Right ventricle myocardium inferior (tissue), 1 donor: ENCODE results near the gene CTBP2. TPM values are rescaled to one million over a fixed set of nuclear protein-coding genes. Genes with fewer than 3 reads are reported as not detected.

Source experiments
- ATAC-seq: fragments of 200-7000 bp; cut with Tn5 transposase; one replicate; pipeline ENCODE4 v1.9.1; 2020; ENCODE audit warnings: mild to moderate bottlenecking, moderate library complexity
- DNase-seq: peaks from one replicate; pipeline ENCODE4 v3.0.0; 2021; ENCODE audit errors: missing footprints
- intact Hi-C: fragments of 100-400 bp; cut with DNase I; formaldehyde crosslinking; loops from one replicate; pipeline ENCODE4 v1.11.0; 2022
- long read RNA-seq: library from polyadenylated mRNA; unstranded; transcript quantifications from one replicate; pipeline ENCODE4 v2.0.0, GENCODE V29; 2021
- total RNA-seq: library from RNA; stranded (reverse); fragmentation: NEBNext Ultra II Directional; extraction: Animal tissue kit (Norgen Biotek cat#: 25700); gene quantifications from one replicate; pipeline ENCODE4 v1.2.1, GENCODE V29; 2021
- donor health status: DM: no; HTN: yes; CAD: no; lungs with severe emphysema.

The CTBP2 gene
- 31.3 TPM for total RNA-seq
- long read RNA-seq, full-length matches to known transcripts = 8 of 19 reads
- long read RNA-seq, partial matches to known transcripts = 4 of 19 reads
- long read RNA-seq, other reads (novel, unspliced or antisense) = 7 of 19 reads

DNA sequence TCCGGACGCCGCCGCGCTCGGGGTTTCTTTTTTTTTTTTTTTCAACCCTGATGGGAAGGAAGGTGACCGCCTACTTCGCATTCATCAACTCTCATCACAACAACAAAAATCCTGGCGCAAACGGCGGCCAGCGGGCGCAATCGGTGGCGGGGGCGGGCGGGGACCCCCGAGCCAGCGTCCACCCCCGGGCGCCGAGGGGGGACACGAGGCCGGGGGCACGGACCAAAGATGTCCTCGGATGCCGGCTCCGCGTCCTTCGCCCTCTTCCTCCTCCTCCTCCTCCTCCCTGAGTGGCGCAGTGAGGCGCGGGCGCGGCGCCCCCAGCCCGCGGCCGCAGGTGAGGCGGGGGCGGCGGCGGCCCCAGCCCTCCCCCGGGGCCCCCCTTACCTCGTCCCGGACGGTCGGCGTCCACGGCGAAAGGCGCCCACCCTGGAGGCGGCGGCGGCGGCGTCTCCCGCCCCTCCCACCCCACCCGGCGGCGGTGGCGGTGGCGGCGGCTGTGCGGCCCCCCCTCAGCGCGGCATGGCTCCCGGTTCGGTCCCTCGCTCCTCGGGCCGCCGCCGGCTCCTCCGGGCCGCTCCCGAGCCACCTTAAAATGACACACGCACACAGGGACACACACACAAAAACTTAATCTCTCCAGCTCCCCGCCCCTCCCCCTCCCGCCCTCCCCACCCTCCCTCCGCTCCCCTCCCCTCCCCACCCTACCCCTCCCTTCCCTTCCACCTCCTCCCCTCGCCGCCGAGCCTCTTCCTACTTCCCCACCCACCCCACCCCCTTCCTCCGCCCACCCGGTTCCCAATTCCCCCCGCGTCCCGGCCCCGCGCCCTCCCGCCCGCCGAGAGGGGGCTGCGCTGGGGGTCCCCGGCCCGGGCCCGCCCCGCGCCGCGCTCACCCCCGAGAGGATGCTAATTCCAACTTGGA lies at the start of gene CTBP2:
Gene CTBP2 (minus strand): TSS at position 632 of the 924 bp plus-strand sequence.
- peak; percentile 34 for ATAC-seq
- intact Hi-C loops = loop anchor here (1.0 to 5.0 kb wide), 4 partner anchors 77 to 173 kb away; no protein-coding TSS in a partner anchor
- DNase-seq = peak; percentile 85

DNA sequence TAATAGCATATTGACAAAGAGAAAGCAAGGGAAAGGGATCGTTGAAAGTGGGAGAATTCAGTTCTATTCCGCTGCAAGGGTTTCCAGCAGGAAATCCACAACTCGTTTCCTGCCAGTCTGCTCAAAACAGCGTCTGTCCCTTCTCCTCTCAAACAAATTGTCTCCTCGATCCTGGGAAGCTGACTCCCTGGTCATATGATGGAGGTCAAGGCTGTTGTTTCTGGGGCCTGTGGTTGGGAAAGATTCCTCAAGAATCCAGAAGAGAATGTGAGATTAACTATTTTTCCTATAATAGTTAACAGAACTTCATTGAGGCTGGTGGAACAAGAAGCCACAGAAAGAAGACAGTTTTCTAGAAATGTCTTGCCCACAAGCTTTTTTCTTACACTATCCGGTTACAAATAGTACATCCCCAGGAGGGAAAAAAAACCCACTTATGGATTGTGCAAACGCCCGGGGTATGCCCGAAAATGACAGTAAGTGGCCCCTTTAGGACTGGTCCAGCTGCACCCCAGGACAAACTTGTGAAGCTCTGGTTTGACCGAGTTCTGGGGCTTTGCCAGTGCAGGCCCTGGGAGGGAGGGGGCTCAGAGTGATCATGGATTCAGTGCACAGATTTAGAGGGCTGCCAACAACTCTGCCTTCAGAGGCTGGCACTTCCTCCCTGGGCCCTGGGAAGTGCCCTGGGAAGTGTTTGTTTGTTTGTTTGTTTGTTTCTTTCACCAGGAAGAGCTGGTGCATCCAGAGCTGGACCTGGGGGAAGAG lies 49.4 kb upstream of the CTBP2 start:
- ATAC-seq (no peak), DNase-seq (no peak)
- intact Hi-C loops = no loop called here

DNA sequence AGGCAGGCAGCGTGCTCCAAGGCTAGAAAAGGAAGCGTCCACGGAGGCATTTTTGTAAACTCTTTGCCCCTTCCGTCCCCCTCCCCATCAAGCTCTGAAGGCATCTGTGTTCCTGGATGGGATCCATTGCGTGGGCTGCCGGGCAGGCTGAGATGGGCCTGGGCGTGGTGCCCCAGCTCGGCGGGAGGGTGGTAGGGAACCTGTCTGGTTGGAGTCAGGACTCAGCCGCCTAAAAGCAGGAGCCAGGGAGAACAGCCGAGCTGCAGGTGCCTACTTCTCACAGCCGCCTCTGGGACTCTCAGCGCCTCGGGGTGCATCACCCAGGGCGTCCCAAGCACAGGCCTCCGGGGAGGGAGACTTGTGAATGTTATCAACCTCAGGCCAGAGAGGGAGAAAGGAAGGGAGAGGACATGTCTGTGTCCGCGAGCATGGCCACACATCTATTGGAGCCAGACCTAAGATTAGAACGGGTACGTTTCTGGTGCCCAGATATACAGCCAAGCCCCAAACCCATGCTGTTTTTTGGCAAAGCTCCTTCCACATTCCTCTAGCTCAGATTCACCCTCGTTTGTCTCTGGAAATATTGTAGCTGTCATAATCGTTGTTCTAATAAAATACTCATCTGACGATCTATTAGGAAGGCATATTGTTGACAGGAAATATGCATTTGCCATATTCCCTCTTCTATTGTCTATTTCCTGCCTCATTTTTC lies 48.6 kb upstream of the CTBP2 start:
- intact Hi-C loops = no loop called here
- DNase-seq (no peak), ATAC-seq (no peak)

DNA sequence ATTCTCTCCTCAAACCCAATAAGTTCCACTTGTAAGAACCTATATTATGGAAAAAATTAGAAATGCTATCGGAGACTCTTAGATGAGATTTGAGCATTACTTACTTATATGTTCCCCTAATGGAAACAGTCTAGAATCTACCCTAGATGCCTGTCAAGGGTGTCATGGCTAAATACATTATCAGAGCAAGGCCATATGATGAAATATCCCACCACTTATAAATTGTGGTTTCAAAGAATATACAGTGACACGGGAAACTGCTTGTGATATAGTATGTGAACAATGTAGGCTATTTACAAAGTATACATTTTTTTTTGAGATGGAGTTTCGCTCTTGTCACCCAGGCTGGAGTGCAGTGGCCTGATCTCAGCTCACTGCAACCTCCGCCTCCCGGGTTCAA lies 46.3 kb upstream of the CTBP2 start:
- DNase-seq (no peak), ATAC-seq (no peak)
- intact Hi-C loops = no loop called here

DNA sequence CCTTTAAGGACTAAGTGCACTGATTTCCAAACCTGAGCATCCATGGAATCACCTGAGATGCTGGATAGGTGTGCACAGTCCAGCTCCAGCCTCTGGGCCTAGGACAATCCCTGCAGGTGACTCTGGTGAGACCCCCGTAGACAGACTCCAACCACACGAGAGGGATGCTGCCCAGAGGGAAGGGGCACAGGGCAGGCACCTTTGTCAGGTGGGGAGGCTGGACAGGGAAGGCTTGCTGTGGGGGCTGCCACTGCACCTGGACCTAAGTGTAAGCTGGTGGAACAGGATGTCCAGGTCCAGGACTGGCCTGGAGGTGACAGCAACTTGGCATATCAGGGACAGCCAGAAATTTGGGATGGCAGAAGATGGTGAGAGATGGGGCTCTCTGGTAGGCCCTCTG lies 45.1 kb upstream of the CTBP2 start:
- ATAC-seq (no peak), DNase-seq (no peak)
- intact Hi-C loops = no loop called here

DNA sequence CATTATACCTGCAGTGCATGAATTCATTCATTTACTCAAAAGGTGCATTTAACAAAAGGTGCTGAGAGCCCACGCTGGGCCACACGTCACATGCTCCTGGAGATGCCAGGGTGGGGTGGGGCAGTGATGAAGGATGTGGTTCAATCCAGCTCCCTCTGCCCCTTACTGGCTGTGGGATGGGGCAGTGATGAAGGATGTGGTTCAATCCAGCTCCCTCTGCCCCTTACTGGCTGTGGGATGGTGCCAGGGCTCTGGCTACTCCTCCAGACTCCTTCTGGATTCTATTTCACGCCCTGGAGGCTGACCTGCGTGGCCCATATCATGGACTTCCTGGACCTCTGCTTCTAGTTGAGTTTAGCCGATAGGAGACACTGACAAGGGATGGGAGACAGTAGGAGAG lies 44.0 kb upstream of the CTBP2 start:
- no peak for ATAC-seq
- no peak for DNase-seq
- intact Hi-C loops = no loop called here

DNA sequence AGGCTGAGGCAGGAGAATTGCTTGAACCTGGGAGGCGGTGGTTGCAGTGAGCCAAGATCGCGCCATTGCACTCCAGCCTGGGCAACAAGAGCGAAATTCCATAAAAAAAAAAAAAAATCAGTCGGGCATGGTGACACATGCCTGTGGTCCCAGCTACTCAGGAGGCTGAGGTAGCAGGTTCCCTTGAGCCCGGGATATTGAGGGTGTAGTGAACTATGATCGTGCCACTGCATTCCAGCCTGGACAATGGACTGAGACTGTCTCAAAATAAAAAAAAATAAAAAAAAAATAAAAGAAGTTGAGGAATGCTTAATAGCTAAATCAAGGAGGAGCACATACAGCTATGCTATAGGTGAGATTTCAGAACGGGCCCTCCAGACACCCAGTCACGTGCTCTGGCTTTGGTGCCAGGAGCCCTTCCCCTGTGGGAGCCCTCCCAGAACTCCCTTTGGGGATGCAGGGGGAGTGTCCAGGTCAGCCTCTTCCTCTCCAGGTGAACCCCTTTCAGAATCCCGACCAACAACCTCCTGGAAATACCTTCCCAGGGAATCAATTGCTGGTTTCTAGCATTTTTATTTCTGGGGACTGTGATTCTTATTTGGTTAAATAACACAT lies 42.9 kb upstream of the CTBP2 start:
- no peak for DNase-seq

DNA sequence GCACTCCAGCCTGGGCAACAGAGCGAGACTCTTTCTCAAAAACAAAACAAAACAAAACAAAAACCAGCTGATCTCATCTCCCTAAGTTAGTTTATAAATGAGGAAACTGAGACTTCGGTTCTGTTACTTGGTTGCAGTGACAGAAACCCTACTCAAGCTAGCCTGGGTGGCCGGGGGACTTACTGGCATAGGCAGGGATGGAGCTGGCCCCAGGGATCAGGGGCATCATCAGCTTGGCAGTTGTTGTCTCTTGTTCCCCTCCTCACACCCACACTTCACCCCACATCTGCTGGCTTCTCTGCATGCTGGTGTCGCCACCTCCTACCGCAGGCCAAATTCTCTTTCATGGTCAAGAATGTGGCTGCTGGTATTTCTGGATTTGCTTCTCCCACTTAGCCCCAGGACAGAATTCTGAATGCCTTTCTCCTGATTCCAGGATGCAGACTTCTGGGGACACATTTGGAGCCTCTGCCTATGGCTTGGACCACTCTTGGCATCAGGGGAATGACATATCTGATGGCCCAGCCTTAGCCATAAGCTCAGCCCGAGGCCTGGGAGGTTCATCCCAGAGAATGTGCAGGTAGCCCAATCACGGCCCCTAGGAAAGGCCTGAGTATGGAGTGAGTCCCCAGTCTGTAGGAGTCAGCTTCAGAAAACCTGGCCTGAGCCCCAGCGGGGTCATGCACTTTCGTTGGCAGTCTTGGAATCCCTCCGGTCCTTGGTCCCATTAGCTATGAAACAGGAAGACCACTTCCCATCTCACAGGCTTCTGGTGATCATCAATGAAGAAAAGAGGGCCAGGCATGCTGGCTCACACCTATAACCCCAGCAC lies 41.6 kb upstream of the CTBP2 start:
- ATAC-seq (no peak), DNase-seq (no peak)
- intact Hi-C loops = no loop called here

More for the DNA sequence above, 42.9 kb upstream of the CTBP2 start:
- intact Hi-C loops = no loop called here
- no peak for ATAC-seq

DNA sequence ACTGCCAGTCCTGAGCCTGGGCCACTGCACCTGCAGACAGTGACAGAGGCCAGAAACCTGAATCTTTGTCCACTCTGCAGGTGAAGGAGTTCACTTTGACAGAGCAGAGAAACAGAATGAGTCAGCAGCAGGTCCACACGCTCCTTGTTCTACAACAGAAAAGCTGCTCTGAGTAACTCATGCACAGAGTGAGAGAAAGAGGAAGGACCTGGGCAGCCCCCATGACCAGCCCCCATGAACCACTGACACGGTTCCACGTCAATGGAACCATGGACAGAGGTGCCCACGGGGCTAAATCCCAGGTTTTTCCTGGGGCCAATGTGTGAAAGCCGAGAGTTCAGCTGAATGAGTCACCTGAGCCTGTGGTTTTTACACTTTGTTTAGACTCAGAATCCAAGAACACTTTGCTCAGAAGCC lies 40.8 kb upstream of the CTBP2 start:
- intact Hi-C loops = no loop called here
- no peak for ATAC-seq
- no peak for DNase-seq

DNA sequence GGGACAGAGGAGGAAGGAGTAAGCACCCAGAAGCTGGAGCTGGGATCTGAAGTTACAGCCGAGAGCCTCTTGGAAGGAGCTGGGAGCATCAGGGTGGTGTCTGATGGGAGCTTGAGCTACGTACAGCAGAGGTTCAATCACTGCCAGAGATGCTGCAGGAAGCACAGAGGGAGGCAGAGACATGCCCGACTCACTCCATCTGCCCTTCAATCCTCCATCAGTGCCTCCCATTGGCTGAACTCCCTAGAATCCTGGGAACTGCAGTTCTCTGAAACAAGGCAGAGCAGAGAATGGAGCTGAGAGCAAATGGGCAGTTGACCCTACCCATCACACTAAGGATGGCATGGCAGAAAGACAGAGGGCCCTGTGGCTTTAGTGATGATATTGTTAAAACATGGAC lies 40.0 kb upstream of the CTBP2 start:
- DNase-seq (no peak), ATAC-seq (no peak)
- intact Hi-C loops = no loop called here

DNA sequence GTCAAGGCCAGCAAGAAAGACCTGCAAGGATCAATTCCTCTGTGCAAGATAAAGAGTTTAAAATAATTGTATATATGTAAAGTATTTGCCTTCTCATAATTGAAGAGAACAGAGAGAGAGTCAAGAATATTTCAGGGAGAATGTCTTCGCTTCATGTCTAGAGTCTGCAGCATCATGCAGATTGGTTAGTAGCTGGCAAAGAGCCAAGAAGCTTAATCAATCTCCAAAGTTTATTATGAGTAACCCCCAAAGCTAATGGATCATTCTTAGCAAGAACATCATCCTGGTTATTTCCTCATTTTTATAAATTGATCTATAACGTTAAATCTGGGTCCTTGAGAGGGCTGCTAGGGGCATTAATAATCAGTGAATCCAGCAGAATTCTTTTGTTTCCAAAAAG lies 38.9 kb upstream of the CTBP2 start:
- ATAC-seq (no peak), DNase-seq (no peak)
- intact Hi-C loops = no loop called here

DNA sequence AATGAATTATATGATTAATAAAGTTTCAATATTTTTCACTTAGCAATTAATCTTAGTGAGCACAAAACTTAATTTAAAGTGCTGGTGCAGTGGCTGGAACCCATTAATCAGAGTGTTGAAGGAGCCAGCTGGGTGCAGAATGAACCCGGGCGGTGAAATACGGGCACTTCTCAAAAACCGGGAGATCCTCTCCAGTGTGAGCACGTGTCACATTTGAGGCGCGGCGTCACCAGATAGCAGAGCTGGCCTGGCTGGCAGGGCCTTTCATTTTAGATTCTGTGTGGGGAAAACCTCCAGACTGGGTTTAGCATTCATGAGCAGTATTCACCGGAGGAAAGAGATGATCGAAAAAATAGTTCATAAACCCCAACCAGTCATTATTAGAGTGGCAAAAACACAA lies 34.5 kb upstream of the CTBP2 start:
- ATAC-seq (no peak), DNase-seq (no peak)
- intact Hi-C loops = no loop called here

DNA sequence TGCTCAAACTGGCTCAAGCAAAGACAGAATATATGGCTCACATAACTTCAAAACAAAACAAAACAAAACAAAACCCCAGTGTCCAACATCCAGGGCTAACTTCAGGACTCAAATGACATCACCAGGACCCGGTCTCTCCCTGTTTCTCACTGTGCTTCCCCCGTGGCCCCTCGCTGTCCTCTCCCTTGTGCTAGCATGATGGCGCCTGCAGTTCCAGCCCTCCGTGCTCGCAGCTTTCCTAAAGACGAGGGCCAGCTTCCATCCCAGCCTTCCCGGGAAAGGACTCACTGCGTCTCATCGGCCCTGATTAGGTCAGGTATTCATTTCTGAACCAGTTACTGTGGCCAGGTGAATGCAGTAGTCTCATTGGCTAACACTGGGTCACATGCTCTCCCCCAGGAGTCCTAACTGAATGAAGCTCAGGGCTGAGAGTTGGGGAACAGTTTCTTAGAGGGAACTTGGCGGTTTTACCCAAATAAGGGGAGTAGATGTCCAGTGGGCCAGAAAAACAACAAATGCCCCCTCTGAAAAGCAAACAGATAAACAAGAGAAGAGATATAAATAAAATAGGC lies 33.0 kb upstream of the CTBP2 start:
- intact Hi-C loops = no loop called here
- no peak for ATAC-seq

DNA sequence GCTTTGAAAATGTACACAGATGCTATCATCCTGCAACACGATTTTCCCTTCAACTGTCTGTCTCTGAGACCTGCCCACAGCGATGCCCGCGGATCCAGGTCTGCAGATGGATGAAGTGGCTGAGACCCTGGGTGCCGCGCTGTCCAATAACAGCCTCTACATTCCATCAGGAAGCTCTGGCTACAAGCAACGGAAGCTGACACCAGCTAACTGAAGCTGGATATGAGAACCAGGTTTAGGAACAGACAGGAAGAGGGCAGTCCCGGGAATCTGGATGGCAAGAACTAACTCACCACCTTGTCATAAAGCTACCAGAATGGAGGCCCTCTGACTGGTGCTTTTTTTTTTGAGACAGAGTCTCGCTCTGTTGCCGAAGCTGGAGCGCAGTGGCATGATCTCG lies 32.3 kb upstream of the CTBP2 start:
- DNase-seq (no peak), ATAC-seq (no peak)

More for the DNA sequence above, 33.0 kb upstream of the CTBP2 start:
- DNase-seq = no peak

DNA sequence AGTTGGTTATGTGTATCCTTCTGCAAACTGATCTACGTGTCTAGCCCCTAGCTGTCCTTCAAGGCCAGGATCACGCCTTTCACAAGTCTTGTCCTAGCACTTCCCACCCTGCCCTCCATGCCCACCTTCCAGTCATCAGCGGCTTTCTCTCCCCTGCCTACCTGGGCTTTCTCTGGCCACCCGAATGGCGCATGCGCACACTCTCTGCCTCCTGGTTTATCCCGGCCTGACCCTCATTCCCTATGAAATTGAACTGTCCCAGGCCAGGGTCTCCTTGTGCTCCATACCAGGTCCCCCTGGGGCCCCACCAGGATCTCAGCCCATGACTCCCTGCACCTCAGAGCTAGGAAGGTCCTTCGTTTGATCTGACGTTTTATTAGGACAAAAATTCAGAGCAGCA lies 31.6 kb upstream of the CTBP2 start:
- DNase-seq (no peak), ATAC-seq (no peak)
- intact Hi-C loops = no loop called here

More for the DNA sequence above, 32.3 kb upstream of the CTBP2 start:
- intact Hi-C loops = no loop called here

DNA sequence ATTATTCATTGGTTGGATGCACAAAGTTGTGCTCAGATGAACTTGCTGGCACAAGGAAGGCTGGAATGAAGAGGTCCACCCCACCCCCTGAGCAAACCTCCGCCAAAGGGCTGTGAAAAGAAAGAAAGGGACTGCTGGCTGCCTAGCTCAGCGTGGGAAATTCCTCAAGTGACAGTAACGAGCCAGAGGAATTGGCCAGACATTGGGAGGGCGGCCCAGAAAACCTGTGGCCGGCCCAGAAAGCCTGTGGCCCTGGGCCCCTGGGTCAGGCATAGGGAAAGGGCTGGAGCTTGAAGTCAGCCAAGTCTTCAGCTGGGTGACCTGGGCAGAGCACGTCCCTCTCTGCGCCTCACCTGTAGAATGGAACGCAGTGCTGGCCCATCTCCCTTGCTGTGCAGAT lies 30.6 kb upstream of the CTBP2 start:
- intact Hi-C loops = no loop called here
- DNase-seq (no peak), ATAC-seq (no peak)

DNA sequence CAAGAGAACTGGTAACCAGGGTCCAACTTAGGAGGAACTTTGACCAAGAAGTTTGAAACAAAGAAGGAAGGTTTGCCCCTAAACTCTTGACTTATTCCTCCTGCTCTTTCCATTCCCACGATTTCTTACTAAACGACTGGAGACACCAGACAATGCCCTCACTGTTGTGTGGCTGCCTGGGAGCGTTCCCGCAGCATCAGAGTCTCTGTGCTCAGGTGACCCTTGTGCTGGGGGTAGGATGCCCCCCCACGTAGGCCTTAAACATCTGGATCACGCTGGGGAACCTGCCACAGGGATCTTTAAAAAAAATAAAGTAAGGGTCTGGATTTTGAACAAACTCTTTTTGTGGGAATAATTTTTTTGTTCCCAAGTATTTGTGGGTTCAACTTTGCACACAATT lies 30.1 kb upstream of the CTBP2 start:
- no peak for ATAC-seq
- intact Hi-C loops = no loop called here
- DNase-seq = no peak

DNA sequence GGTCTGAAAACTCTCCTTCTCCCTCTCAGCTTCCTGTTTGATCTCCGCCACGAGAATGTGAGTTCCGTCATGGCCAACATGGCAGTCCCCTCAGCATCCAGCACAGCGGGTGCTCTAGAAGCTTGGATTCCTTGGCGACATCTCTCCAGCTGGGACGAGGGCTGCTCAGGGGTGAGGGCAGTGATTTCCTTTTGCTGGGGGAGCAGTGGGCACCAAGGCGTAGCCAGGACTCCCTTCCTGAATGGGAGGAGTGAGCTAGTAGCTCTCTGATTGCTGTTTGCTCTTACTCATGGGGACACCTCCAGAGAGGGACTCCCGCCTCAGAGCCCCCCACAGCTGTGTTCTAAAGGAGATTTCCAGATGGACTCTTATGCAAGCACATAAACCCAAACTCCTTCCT lies 28.8 kb upstream of the CTBP2 start:
- ATAC-seq = no peak
- no peak for DNase-seq
- intact Hi-C loops = no loop called here
